GM12891 (cell line): ENCODE measurements around the gene STPG2.

ENCODE experiments used
- PAX5 ChIP-seq: IDR thresholded peaks from 2 replicates; pipeline ENCODE4 v1.6.1; 2011; ENCODE audit warnings: low read length, moderate library complexity, mild to moderate bottlenecking; ENCODE audit not compliant: insufficient read depth, severe bottlenecking
- POLR2A ChIP-seq: IDR thresholded peaks from 2 replicates; pipeline ENCODE4 v1.6.1; 2011; ENCODE audit warnings: low read depth, low read length, control low read depth
- POLR2AphosphoS5 ChIP-seq: IDR thresholded peaks from 2 replicates; pipeline ENCODE4 v1.6.1; 2011; ENCODE audit warnings: low read depth, low read length, control low read depth
- POU2F2 ChIP-seq: IDR thresholded peaks from 2 replicates; pipeline ENCODE4 v1.6.1; 2011; ENCODE audit warnings: low read depth, mild to moderate bottlenecking, control low read depth, low read length, moderate library complexity
- TAF1 ChIP-seq: IDR thresholded peaks from 2 replicates; pipeline ENCODE4 v1.6.1; 2011; ENCODE audit warnings: low read depth, low read length, control low read depth

GRCh38 chr4:97560009-97560408 is 583.3 kb downstream of the STPG2 start:
- TF ChIP-seq POLR2A: no peak
- TF ChIP-seq POLR2AphosphoS5: no peak
- no peak for TF ChIP-seq TAF1
- no peak for TF ChIP-seq POU2F2
- TF ChIP-seq PAX5: no peak
